CD4-positive, alpha-beta T cell treated with Interleukin-4 for 4 hours (primary cell): ENCODE results near the gene RELA.
"Not testable (repeated sequence)": the region's sequence is repeated elsewhere in the genome, so short reads cannot be mapped to it uniquely, and the experiment has no call there.

ENCODE experiments used
- DNase-seq: peaks from one replicate; pipeline ENCODE4 v3.0.0-alpha.2; 2020

The RELA gene

GRCh38 chr11:65662799-65663638 is at the start of gene RELA:
Gene RELA, minus strand, starts transcription at chr11:65662916. Its CDS starts 84 bp downstream, at chr11:65662832.
- peak; percentile 96 for DNase-seq

GRCh38 chr11:65711785-65712632 is 49.3 kb upstream of the RELA start, which contains the start of gene KAT5:
Gene KAT5, plus strand, starts transcription at chr11:65712252. Its CDS starts 16 bp downstream, at chr11:65712268.
- peak; percentile 97 for DNase-seq

GRCh38 chr11:65710421-65710820 is 47.7 kb upstream of the RELA start:
- no peak for DNase-seq

DNA sequence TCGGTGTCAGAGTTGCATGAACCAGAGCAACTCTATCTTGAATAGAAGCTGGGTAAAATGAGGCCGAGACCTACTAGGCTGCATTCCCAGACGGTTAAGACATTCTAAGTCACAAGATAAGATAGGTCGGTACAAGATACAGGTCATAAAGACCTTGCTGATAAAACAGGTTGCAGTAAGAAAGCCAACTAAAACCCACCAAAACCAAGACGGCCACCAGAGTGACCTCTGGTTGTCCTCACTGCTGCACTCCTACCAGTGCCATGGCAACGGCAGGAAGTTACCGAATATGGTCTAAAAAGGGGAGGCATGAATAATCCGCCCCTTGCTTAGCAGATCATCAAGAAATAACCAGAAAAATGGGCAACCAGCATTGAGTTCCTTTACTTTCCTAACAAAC is 46.9 kb upstream of the RELA start:
- no peak for DNase-seq

- no peak for DNase-seq
Observed at GRCh38 chr11:65708451-65708850, 45.7 kb upstream of the RELA start.

- DNase-seq = not testable (repeated sequence)
Observed at GRCh38 chr11:65707002-65707401, 44.3 kb upstream of the RELA start.

DNA sequence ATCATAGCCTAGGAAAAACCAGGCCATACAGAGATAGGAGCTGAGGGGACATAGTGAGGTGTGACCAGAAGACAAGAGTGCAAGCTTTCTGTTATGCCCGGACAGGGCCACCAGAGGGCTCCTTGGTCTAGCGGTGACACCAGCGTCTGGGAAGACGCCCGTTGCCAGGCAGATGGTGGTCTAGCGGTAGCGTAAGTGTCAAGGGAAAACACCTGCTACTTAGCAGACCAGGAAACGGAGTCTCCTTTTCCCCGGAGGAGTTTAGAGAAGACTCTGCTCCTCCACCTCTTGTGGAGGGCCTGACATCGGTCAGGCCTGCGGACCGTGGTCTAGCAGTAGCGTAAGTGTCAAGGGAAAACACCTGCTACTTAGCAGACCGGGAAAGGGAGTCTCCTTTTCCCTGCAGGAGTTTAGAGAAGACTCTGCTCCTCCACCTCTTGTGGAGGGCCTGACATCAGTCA is 43.6 kb upstream of the RELA start:
- DNase-seq = peak; percentile 78

DNA sequence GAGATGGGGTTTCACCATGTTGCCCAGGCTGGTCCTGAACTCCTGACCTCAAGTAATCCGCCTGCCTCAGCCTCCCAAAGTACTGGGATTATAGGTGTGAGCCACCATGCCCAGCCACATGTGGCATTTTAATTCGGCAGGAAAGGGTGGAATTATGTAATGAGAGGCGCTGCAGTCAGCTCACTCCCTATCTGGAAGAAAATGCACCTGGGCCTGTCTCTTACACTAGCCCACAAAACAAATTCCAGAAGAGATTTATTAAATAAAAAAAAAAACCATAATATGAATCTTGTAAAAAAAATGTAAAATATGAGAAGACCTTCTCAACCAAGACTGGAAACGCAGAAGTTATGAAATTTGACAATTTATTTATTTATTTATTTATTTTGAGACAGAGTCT is 41.1 kb upstream of the RELA start:
- no peak for DNase-seq

DNA sequence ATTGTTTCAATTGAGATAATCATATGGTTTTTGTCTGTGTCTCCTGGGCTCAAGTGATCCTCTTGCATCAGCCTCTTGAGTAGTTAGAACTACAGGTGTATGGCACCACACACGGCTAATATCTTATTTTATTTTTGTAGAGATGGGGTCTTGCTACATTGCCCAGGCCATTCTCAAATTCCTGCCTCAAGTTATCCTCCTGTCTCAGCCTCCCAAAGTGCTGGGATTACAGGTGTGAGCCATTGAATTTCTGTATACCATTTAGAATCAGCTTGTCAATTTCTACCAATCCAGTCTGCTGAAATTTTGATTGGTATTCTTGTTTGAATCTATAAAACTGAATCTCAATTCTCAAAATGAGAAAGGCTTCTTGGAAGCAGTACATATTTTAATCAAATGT is 39.0 kb upstream of the RELA start:
- no peak for DNase-seq

- DNase-seq = no peak
Observed at GRCh38 chr11:65700399-65700798, 37.7 kb upstream of the RELA start.

- DNase-seq = no peak
Observed at GRCh38 chr11:65699306-65699705, 36.6 kb upstream of the RELA start.

GRCh38 chr11:65698205-65698604 is 35.5 kb upstream of the RELA start:
- DNase-seq = no peak

GRCh38 chr11:65696802-65697552 is 34.3 kb upstream of the RELA start:
- no peak for DNase-seq

- DNase-seq = no peak
Observed at GRCh38 chr11:65695459-65696241, 32.9 kb upstream of the RELA start.

DNA sequence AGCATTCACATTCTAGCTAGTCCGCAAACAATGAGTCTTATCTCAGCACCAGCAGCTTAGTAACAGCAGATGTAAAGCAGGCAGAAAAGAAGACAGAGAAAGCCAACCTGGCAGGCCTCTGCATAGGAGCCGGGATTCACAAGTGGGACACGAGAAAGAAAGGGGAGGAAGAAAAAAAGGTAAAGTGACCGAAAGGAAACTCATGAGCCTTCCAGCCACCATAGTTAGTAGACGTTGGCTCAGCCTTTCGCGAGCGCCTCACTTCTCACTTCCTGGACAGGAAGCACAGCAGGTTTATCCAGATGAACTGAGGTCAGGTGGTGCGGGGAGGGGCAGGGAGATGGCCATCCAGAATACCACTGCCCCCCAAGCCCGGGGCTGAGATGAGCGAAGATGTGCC is 29.7 kb upstream of the RELA start:
- no peak for DNase-seq

- DNase-seq = not testable (repeated sequence)
Observed at GRCh38 chr11:65691847-65692246, 29.1 kb upstream of the RELA start.

DNA sequence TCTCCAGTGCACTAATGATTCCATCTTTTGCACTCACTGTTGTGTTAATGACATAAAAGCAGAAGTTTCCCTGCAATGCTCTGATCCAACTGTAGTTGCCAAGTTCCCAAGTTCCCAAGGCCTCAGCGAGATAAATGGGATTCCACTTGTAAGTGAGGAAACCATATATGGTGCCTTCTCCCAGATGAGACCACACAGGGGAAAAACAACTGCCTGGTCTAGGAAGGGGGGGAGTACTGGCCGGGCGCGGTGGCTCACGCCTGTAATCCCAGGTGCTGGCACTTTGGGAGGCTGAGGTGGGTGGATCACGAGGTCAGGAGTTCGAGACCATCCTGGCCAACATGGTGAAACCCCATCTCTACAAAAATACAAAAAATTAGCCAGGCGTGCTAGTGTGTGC is 23.3 kb upstream of the RELA start:
- DNase-seq = no peak

GRCh38 chr11:65683480-65683879 is 20.8 kb upstream of the RELA start:
- not testable (repeated sequence) for DNase-seq

DNA sequence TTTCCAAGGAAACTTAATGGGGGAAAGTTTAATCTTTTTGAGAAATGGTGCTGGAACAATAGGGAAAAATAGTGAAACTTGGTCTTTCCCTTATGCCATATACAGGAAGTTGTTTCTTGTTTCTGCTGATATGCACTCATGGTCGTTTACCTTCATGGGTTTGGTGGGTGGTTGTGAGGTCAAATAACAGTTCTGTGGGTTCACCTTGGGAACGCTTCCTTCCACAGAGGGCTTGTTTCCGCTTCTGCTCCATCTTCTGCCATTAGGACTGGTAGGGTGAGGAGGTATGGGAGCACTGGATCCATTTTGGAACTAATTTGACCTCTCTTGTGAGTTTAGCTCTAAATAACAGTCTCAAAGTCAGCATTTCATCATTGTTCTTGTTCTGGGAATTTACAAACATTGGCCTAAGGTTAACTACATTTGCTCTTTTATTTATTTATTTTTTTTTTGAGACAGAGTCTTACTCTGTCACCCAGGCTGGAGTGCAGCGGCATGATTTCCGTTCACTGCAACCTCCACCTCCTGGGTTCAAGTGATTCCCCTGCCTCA is 17.6 kb upstream of the RELA start:
- DNase-seq = no peak

DNA sequence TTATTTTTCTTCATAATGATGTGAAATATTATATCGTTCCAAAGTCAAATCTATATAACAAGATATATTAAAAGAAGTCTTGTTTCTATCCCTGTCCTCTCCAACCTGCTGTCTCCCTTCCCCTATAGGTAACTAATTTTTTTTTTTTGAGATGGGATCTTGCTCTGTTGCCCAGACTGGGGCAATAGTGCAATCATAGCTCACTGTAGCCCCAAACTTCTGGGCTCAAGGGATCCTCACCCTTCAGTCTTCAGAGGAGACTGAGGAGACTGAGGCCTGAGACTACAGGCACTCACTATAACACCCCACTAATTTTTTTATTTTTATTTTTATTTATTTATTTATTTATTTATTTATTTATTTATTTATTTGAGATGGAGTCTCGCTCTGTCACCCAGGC is 10.3 kb upstream of the RELA start:
- no peak for DNase-seq

GRCh38 chr11:65672180-65672860 is 9.6 kb upstream of the RELA start:
- DNase-seq = no peak
